ENCODE results near the gene SBSN. TPM values are rescaled to one million over a fixed set of nuclear protein-coding genes. Genes with fewer than 3 reads are reported as not detected.

The SBSN gene
- total and polyA plus RNA-seq, 2 experiments from 2014 or later: 3.2 to 7.9 TPM

GRCh38 chr19:35522745-35523327 is 5.3 kb downstream of the SBSN start:
- 82 to 85% methylated on average over 12 of the region's 12 CpGs for WGBS, 2 experiments (ENCODE audit: low coverage in 1 of 2, low lambda C conversion rate in 2 of 2, missing lambda C conversion rate in 2 of 2)
- Histone ChIP-seq H3K79me2 (ENCODE audit: insufficient read depth) (no peaks in the 10 kb centered on the region), H4K20me1 (ENCODE audit: insufficient read depth) (no peaks in the 10 kb centered on the region), H3K4me3 (no peak overlapping the region), H3K4me1 (ENCODE audit: insufficient read depth) (peaks cover 21% of the 10 kb centered on the region), H2AFZ (no peak overlapping the region), H3K9ac (no peak overlapping the region), H3K27me3 (replicated peaks; ENCODE audit: insufficient read depth) (no peaks in the 10 kb centered on the region), H3K9me3 (ENCODE audit: low read depth) (no peaks in the 10 kb centered on the region), H3K27ac (no peak overlapping the region), H3K4me2 (ENCODE audit: unreplicated experiment) (no peak overlapping the region), H3K9me2 (ENCODE audit: insufficient read depth) (no peaks in the 10 kb centered on the region), H3F3A (ENCODE audit: insufficient read depth) (peaks cover 12% of the 10 kb centered on the region; the same call in 1 of the 2 replicates), H3K36me3 (ENCODE audit: low read depth) (no peaks in the 10 kb centered on the region)
- in situ Hi-C loops (cut with MboI): no loop called here
- TF ChIP-seq EZH2 (IDR thresholded peaks at IDR 0.05; ENCODE audit: insufficient read depth, poor library complexity, severe bottlenecking) (no peak), EZH2phosphoT487 (IDR thresholded peaks at IDR 0.05; ENCODE audit: insufficient read depth, low read depth) (no peak)
- DNase-seq: no peak

- Histone ChIP-seq H3F3A (ENCODE audit: insufficient read depth) (peaks cover 12% of the 10 kb centered on the region; the same call in 1 of the 2 replicates), H4K20me1 (ENCODE audit: insufficient read depth) (no peaks in the 10 kb centered on the region), H3K4me3 (no peak overlapping the region), H3K9me3 (ENCODE audit: low read depth) (no peaks in the 10 kb centered on the region), H3K4me2 (ENCODE audit: unreplicated experiment) (no peak overlapping the region), H3K9ac (no peak overlapping the region), H3K79me2 (ENCODE audit: insufficient read depth) (no peaks in the 10 kb centered on the region), H2AFZ (no peak overlapping the region), H3K27me3 (replicated peaks; ENCODE audit: insufficient read depth) (no peaks in the 10 kb centered on the region), H3K9me2 (ENCODE audit: insufficient read depth) (no peaks in the 10 kb centered on the region), H3K4me1 (ENCODE audit: insufficient read depth) (peaks cover 18% of the 10 kb centered on the region), H3K27ac (no peak overlapping the region), H3K36me3 (ENCODE audit: low read depth) (no peaks in the 10 kb centered on the region)
- WGBS, 2 experiments (ENCODE audit: low coverage in 1 of 2, low lambda C conversion rate in 2 of 2, missing lambda C conversion rate in 2 of 2): 75 to 76% methylated on average over 16 of the region's 16 CpGs
- in situ Hi-C loops (cut with MboI): no loop called here
- DNase-seq: no peak
- no peak for TF ChIP-seq EZH2phosphoT487 (IDR thresholded peaks at IDR 0.05; ENCODE audit: insufficient read depth, low read depth)
- TF ChIP-seq EZH2 (IDR thresholded peaks at IDR 0.05; ENCODE audit: insufficient read depth, poor library complexity, severe bottlenecking): no peak
These were observed 6.9 kb downstream of the SBSN start for GRCh38 chr19:35521124-35521743.

- Histone ChIP-seq H2AFZ (peak overlapping the region; percentile 61), H3K27me3 (replicated peaks; ENCODE audit: insufficient read depth) (no peaks in the 10 kb centered on the region), H3K9me3 (ENCODE audit: low read depth) (no peaks in the 10 kb centered on the region), H3K9me2 (ENCODE audit: insufficient read depth) (no peaks in the 10 kb centered on the region), H3K79me2 (ENCODE audit: insufficient read depth) (no peaks in the 10 kb centered on the region), H3K4me2 (ENCODE audit: unreplicated experiment) (peak overlapping the region; percentile 13), H3F3A (ENCODE audit: insufficient read depth) (peaks cover 12% of the 10 kb centered on the region; the same call in 1 of the 2 replicates), H3K36me3 (ENCODE audit: low read depth) (no peaks in the 10 kb centered on the region), H4K20me1 (ENCODE audit: insufficient read depth) (no peaks in the 10 kb centered on the region), H3K4me1 (ENCODE audit: insufficient read depth) (peaks cover 21% of the 10 kb centered on the region), H3K27ac (peak overlapping the region; percentile 88), H3K9ac (peak overlapping the region; percentile 65; the same call in 1 of the 2 replicates), H3K4me3 (no peak overlapping the region)
- no peak for TF ChIP-seq EZH2phosphoT487 (IDR thresholded peaks at IDR 0.05; ENCODE audit: insufficient read depth, low read depth)
- no peak for TF ChIP-seq EZH2 (IDR thresholded peaks at IDR 0.05; ENCODE audit: insufficient read depth, poor library complexity, severe bottlenecking)
- peak; percentile 78 for DNase-seq
- 11 to 13% methylated on average over 7 of the region's 7 CpGs for WGBS, 2 experiments (ENCODE audit: low coverage in 1 of 2, low lambda C conversion rate in 2 of 2, missing lambda C conversion rate in 2 of 2)
- in situ Hi-C loops (cut with MboI): no loop called here
These were observed 8.8 kb downstream of the SBSN start for GRCh38 chr19:35519291-35519690.

GRCh38 chr19:35518313-35518712 is 9.8 kb downstream of the SBSN start:
- TF ChIP-seq EZH2 (IDR thresholded peaks at IDR 0.05; ENCODE audit: insufficient read depth, poor library complexity, severe bottlenecking) (no peak), EZH2phosphoT487 (IDR thresholded peaks at IDR 0.05; ENCODE audit: insufficient read depth, low read depth) (no peak)
- 3 to 4% methylated on average over 6 of the region's 6 CpGs for WGBS, 2 experiments (ENCODE audit: low coverage in 1 of 2, low lambda C conversion rate in 2 of 2, missing lambda C conversion rate in 2 of 2)

More at GRCh38 chr19:35518313-35518712, 9.8 kb downstream of the SBSN start:
- Histone ChIP-seq H3K79me2 (ENCODE audit: insufficient read depth) (no peaks in the 10 kb centered on the region), H3K9me2 (ENCODE audit: insufficient read depth) (no peaks in the 10 kb centered on the region), H3K27ac (peak overlapping the region; percentile 88), H3K4me1 (ENCODE audit: insufficient read depth) (peaks cover 26% of the 10 kb centered on the region), H3K27me3 (replicated peaks; ENCODE audit: insufficient read depth) (no peaks in the 10 kb centered on the region), H3K36me3 (ENCODE audit: low read depth) (no peaks in the 10 kb centered on the region), H2AFZ (peak overlapping the region; percentile 27; the same call in 1 of the 2 replicates), H3F3A (ENCODE audit: insufficient read depth) (peaks cover 12% of the 10 kb centered on the region; the same call in 1 of the 2 replicates), H3K4me2 (ENCODE audit: unreplicated experiment) (peak overlapping the region; percentile 50), H3K9ac (peak overlapping the region; percentile 65), H3K4me3 (peak overlapping the region; percentile 21), H4K20me1 (ENCODE audit: insufficient read depth) (no peaks in the 10 kb centered on the region), H3K9me3 (ENCODE audit: low read depth) (no peaks in the 10 kb centered on the region)
- peak; percentile 98 for DNase-seq
- in situ Hi-C loops (cut with MboI): no loop called here

Measured in GM23248 (cell line).